LNCaP clone FGC (cell line): ENCODE measurements around the gene NME9.

Source experiments
- DNase-seq: peaks from one replicate; pipeline ENCODE4 v3.0.0-alpha.2; 2011; ENCODE audit warnings: low read depth
- H3K4me3 ChIP-seq: 2 replicates; pipeline ENCODE4 v1.5.1; 2011; ENCODE audit warnings: mild to moderate bottlenecking, low read depth, low read length, control low read depth
- CTCF ChIP-seq: IDR thresholded peaks from 2 replicates; pipeline ENCODE4 v1.5.1; 2012; ENCODE audit warnings: mild to moderate bottlenecking; ENCODE audit not compliant: control insufficient read depth, insufficient read depth; ENCODE audit errors: extremely low read depth

Gene NME9

DNA sequence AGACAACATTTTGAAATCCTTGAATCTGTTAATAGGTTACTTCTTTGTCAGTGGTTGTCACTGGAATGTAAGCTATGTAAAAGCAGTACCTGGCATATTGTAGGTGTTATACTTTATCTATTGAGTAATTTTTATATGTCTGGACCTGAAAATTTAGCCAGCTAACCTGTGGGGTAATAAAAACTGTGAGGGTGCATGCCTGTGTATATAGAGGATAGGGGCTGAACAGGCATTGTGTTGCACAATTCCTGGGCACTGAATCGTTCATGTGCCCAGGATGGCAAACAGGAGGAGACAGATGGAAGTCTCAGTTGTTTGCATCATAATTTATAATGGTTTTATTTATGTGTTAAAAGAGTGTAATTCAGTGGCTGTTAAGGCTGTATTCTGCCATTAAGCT is 75.4 kb downstream of the NME9 start:
- no peak for TF ChIP-seq CTCF
- DNase-seq: no peak
- H3K4me3 ChIP-seq: no peak overlapping the region

GRCh38 chr3:138253609-138254008 is 76.0 kb downstream of the NME9 start:
- no peak for TF ChIP-seq CTCF
- no peak overlapping the region for H3K4me3 ChIP-seq
- DNase-seq: no peak
